OCI-M2 (cell line): Measurements from ENCODE around the gene XRCC3.
"Not testable (repeated sequence)": the region's sequence is repeated elsewhere in the genome, so short reads cannot be mapped to it uniquely, and the experiment has no call there.

Experiments used
- DNase-seq: peaks from one replicate; lab custom pipeline; 2025; ENCODE audit not compliant: unreplicated experiment; lab: John Stamatoyannopoulos, UW

XRCC3 gene

DNA sequence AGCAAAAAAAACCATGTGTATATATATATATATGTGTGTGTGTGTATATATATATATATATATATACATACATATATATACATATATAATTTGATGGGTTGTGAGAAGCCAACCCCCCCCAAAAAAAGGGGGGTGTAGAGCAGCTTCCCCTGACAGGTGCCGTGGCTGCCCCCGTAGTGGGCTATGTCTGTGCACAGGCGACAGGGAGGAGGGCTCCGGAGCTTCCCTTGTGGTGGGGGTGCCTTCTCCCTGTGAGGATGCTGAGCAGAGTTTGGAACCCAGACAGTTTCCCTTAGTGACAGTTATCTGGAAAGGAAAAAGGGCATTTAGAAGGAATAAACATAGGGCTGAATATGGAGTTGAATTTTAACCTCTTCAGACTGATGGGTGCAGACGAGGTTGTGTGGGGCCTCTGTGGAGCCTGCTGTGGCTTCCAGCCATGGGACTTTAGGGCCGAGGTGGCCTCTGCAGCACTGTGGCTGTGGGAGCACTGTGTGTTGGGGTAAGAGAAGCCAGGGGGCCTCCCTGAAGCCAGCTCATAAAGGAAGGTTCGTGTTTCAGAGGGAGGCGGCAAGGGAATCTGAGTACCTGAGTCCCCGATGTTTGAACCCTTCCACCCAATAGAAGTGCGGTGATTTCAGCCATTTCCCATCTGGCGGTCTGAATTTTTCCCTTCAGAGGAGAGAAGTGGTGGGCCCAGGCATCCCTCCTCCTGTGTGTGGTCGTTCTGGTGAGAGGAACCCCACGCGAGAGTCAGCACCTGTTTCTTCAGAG, 19.8 kb downstream of the XRCC3 start:
- DNase-seq: no peak

- no peak for DNase-seq
These were observed 20.7 kb downstream of the XRCC3 start for GRCh38 chr14:103694572-103695026.

- no peak for DNase-seq
These were observed 21.7 kb downstream of the XRCC3 start for GRCh38 chr14:103693515-103693914.

DNA sequence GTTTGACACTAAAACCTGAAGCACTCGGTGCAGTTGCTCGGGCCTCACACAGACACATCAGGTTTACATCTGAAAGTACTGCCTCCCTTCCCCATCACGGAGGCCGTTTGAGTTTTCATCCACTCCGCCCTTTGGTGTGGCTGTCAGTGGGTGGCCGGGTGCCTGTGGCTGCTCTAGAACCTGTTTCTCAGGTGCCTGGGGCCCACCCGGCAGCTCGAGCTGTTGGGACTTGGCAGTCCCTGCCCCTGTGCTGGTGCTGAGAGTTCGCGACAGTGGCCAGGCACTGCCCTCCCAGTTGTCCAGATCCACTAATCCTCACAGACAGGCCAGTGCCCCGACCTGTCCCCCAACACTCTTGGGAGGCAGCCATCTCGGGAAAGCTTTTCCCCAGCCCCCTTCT, 22.4 kb downstream of the XRCC3 start:
- no peak for DNase-seq

GRCh38 chr14:103692159-103692558, 23.1 kb downstream of the XRCC3 start:
- DNase-seq: no peak

- DNase-seq: not testable (repeated sequence)
These were observed 23.6 kb downstream of the XRCC3 start for GRCh38 chr14:103691655-103692054.

DNA sequence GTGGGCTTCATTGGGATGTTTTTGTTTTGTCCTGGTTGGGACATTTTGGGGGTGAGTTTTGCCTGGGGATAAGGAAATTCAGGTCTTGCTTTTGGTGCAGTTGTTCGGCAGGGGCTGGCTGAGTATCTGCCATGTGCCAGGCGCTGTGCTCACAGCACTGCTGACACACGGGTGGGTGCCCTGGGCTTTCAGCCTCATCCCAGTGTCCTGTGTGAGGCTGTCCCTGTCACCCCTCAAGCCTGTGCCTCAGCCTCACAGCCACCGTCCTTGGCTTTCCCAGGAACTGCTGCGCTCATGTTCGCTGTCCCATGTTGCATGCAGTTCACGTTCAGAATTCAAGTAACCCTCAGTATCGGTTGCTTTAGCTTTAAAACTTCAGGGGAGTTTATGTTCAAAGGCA, 24.9 kb downstream of the XRCC3 start:
- no peak for DNase-seq

DNA sequence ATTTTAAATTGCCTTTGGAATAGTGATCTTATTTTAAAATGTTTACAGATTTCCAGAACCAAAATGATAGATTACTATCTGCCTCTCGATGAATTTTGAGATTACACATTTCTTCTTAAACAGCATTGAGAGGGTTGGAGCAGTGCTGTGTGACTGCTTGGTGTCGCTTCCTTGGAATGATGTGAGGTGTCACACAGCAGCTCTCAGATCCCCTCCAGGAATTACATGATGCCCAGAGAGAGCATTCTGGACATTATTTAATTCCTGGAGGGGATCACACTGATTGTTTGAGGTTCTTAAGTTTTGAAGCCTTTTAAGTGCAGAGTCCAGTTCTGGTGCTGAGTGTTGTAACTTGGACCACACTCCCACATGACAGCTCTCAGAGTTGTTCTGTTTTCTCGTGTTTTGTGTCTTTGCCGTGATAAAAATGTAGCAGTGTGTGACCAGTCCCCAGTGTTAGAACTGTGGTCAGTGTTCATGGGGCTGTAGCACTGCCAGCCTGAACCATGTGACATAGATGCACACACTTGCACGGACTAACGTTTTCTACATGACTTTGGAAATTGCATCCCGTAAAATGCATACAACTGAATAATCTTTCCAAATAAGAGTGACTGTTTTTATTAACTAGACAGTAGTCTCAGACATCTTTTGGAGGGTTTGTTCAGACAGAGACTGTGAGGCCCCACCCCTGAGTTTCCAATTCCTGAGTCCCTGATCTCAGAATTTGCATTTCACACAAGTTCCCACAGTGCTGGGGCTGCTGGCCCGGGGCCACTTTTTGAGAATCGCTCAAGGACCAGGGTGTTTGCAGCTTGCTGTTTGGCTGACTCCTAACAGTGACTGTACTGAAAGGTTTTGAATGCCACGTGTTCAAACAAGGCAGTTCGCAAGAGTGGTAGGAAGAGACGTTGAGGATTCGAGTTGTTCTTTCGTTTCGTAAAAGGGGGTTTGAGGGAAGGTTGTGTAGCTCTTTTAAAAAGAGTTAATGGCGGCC, 26.0 kb downstream of the XRCC3 start:
- no peak for DNase-seq

GRCh38 chr14:103688441-103688840, 26.8 kb downstream of the XRCC3 start:
- no peak for DNase-seq

DNA sequence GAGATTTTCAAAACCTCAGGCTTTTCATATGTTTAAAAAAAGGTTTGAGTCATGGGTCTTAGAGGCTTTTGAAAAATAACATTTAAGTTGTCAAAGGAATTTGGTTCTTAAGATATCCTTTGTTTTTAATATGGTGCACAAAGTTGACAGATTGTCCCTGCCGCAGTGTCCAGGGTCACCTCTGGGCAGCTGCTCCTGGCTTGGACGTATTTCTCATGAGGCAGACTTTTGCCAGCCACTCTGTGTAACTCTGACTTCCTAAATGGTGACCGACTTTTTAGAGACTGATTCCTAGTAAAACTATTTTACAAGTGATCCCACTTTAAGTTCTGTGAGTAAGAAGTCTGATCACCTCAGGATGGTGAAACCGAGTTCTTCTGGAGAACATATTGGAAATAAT, 27.5 kb downstream of the XRCC3 start:
- DNase-seq: no peak

GRCh38 chr14:103686831-103687485, 28.3 kb downstream of the XRCC3 start:
- DNase-seq: no peak

DNA sequence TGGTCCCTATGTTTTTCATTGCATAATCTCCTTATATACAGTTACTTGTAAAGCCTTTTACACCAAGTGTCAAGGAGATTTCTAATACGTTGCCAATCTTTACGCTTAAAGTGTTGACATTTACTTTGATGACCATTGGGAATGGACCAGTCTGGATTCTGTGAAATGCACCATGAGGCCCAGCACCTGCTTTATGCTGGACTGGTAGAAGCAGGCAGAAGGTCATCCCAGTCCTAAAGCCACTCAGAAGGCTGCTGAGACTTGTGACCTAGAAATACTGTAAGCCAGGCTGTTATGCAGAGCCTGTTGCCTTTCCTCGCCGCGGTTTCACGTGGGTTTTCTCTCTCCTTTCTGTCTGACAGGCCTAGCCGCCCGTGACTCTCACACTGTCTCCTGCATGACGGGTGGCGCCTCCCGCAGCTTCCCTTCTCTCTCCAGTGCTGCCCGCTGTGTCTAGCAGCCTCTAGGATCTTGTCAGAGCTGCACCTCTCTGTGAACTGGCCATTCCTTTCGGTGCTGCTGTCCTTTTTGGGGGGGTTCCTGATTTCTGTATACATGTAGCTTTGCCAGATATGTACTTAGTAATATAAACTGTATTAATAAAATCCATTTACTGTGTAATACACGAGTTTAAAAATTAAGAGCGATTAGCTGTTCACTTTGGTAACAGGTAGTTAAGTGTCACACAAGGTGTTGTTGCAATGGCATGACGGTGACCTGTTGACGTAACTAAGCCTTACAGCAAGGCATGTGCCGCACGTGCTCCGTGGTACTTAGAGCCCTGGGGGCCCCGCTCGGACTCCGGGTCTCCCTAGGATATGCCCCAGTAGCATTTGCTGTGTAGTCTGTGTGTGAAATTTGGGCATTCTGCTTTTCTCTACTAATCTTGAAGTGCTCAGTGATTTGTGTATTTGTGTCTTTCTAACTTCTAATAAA, 29.7 kb downstream of the XRCC3 start:
- no peak for DNase-seq

DNA sequence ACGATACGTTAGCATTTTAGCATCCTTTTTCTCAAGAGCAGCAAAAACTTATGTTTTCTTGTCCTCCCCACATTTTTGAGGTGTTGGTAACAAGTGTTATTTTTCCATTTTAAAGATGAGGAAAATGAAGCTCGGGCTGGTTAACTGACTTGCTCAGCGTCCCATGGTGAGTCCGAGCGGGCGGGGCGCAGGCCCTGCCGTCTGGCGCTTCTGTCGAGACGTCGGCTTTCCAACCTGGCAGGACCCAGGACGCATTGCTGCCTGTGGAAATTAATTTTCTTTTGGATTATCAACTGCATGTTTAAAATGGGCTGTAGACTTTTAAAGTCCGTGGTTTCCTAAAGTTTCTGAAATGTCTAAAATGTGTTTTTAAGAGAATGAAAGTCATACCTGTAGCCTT, 30.4 kb downstream of the XRCC3 start:
- DNase-seq: no peak

- no peak for DNase-seq
These were observed 30.8 kb downstream of the XRCC3 start for GRCh38 chr14:103684471-103684870.

GRCh38 chr14:103683139-103683538, 32.1 kb downstream of the XRCC3 start:
- DNase-seq: no peak

DNA sequence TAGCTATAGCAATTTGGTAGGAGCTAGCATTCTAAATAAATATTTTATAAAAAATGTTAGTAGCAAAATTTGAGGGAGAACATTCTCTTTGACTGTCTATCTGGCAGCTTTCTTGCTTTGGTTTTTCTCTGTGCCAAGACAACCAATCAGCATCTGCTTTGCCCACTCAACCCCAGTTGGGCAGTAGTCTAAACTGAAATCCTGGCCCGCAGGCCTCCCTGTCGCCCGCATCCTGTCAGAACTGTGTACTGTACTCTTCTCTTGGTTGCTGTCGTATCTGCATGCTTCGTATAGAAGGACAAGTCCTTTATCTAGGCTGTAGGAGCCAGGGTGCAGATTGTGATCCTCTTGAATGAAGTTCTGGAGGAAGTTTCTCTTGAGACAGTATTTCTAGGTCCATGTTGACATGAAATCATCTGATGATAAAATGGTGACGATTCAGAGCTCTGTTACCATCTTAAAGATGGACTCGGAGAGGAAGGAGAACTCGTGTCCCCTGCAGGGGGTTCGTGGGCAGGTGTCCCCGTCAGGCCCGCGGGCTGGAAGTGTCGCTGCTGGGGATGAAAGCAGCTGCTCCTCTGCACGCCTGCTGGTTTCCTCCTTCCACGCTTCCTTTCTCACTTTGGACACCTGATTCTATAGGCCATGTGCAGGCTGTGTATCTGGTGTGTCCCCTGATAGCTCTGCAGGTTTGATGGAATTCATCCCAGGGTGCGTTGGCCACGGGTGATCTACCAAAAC, 34.6 kb downstream of the XRCC3 start:
- no peak for DNase-seq

DNA sequence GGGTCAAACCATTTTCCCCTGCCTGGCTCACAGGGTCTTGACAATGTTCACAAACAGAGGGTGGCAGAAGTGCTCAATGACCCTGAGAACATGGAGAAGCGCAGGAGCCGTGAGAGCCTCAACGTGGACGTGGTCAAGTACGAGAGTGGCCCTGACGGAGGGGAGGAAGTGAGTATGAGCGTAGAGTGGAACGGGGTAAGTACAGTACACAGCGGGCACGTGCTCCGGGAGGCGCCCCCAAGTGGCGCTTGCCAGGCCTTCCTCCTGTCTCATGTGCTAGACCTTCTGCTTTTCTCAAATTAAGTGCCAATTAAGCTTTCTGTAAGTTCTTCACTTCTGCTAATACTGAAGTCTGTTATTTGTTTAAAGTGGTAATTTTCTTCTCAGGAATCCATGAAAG, 35.9 kb downstream of the XRCC3 start:
- DNase-seq: no peak

DNA sequence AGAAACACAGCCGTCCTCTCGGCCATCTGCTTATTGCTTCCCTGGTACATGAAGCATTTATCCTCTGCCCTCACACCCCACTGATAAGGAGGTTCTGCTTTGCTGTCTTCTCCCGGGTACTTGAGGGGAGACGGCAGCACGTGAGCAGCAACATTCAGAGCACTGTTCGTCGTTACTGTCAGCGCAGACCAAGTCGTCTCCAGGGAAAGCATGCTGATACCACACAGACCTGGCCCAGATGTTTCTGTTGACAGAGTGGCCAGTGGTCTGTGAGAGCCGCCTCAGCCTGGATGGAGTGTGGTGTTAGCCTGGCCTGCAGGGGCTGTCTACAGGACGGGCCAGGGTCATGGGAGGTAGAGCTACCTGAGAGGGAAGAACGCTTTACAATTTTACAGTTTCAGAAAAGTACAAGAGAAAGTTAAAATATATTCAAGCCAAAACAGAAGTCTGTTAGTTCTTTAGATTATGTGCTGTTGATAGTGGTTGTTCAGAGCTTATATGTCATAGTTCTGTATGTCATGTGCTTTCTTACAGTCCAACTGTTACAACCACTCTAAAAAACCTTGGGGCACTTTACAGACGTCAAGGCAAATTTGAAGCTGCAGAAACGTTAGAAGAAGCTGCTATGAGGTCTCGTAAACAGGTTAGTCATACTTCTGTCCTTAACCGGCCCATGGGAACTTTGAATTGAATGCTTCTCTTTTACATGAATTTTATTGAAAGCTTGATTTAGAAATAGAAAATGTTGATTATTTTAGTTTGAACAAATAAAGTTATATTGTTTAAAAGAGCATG, 38.2 kb downstream of the XRCC3 start:
- no peak for DNase-seq

GRCh38 chr14:103675957-103676356, 39.3 kb downstream of the XRCC3 start:
- no peak for DNase-seq
